OCI-LY3 (cell line): ENCODE results near the gene ITGAE.

ENCODE experiments used
- H2AFZ ChIP-seq: fragments of 200-600, 300-600 bp; shearing (Covaris generic); 2 replicates; pipeline ENCODE4 v1.6.0; 2014; ENCODE audit warnings: antibody characterized with exemption, low read depth, low read length
- H3K27ac ChIP-seq: fragments of 200-600, 300-600 bp; sonication (generic); 2 replicates; pipeline ENCODE4 v1.5.1; 2014; ENCODE audit warnings: mild to moderate bottlenecking, low read length, moderate library complexity, mixed read lengths
- H3K27me3 ChIP-seq: fragments of 200-600, 300-600 bp; sonication (generic); 2 replicates; pipeline ENCODE4 v1.6.1; 2014; ENCODE audit warnings: low read depth, low read length, mixed read lengths
- H3K36me3 ChIP-seq: fragments of 200-600, 300-600 bp; sonication (generic); replicated peaks from 2 replicates; pipeline ENCODE3; 2014; ENCODE audit warnings: low read depth, low read length, mixed read lengths
- H3K4me1 ChIP-seq: fragments of 300-600, 200-600 bp; sonication (generic); 2 replicates; pipeline ENCODE4 v1.6.1; 2014; ENCODE audit warnings: low read length, mixed read lengths
- H3K4me2 ChIP-seq: fragments of 200-600, 300-600 bp; sonication (generic); 2 replicates; pipeline ENCODE4 v1.6.1; 2014; ENCODE audit warnings: low read length, mixed read lengths
- H3K4me3 ChIP-seq: fragments of 300-600, 200-600 bp; sonication (generic); 2 replicates; pipeline ENCODE4 v1.5.1; 2014; ENCODE audit warnings: antibody characterized with exemption, mild to moderate bottlenecking, low read length, moderate library complexity
- H3K79me2 ChIP-seq: fragments of 300-600, 200-600 bp; shearing (Covaris generic); 2 replicates; pipeline ENCODE4 v1.6.1; 2014; ENCODE audit warnings: mild to moderate bottlenecking, low read length, mixed read lengths
- H3K9ac ChIP-seq: fragments of 300-600, 200-600 bp; shearing (Covaris generic); 2 replicates; pipeline ENCODE4 v1.6.0; 2014; ENCODE audit warnings: mild to moderate bottlenecking, low read length, moderate library complexity
- H3K9me3 ChIP-seq: fragments of 200-600, 300-600 bp; shearing (Covaris generic); 2 replicates; pipeline ENCODE4 v1.6.1; 2014; ENCODE audit warnings: low read length, mixed read lengths; ENCODE audit not compliant: insufficient read depth
- H4K20me1 ChIP-seq: fragments of 200-600, 300-600 bp; sonication (generic); 2 replicates; pipeline ENCODE4 v1.6.1; 2016; ENCODE audit warnings: low read length, mixed read lengths; ENCODE audit not compliant: insufficient read depth
- CTCF ChIP-seq: fragments of 200-600, 300-600 bp; sonication (generic); IDR thresholded peaks from 2 replicates; pipeline ENCODE4 v1.5.1; 2014; ENCODE audit warnings: antibody characterized with exemption, low read length, low read depth
- EZH2phosphoT487 ChIP-seq: fragments of 200-600 bp; shearing (Covaris generic); IDR thresholded peaks from 2 replicates; pipeline ENCODE4 v1.6.1; 2018; ENCODE audit warnings: antibody characterized with exemption, mixed run types, low read depth

The ITGAE gene

GRCh38 chr17:3763777-3764170 is 37.2 kb downstream of the ITGAE start:
- Histone ChIP-seq H3K79me2 (no peaks in the 10 kb centered on the region), H4K20me1 (no peaks in the 10 kb centered on the region), H3K27me3 (no peaks in the 10 kb centered on the region), H2AFZ (no peak overlapping the region), H3K9me3 (no peaks in the 10 kb centered on the region), H3K4me3 (no peak overlapping the region), H3K9ac (no peak overlapping the region), H3K36me3 (no peaks in the 10 kb centered on the region), H3K4me1 (peaks cover 4% of the 10 kb centered on the region; the same call in 1 of the 2 replicates), H3K4me2 (no peak overlapping the region), H3K27ac (no peak overlapping the region)
- TF ChIP-seq CTCF (no peak), EZH2phosphoT487 (no peak)

GRCh38 chr17:3762922-3763776 is 37.8 kb downstream of the ITGAE start:
- Histone ChIP-seq H3K4me3 (no peak overlapping the region), H3K79me2 (no peaks in the 10 kb centered on the region), H3K27ac (no peak overlapping the region), H3K36me3 (no peaks in the 10 kb centered on the region), H3K4me2 (no peak overlapping the region), H2AFZ (no peak overlapping the region), H3K9ac (no peak overlapping the region), H3K4me1 (peaks cover 4% of the 10 kb centered on the region; the same call in 1 of the 2 replicates), H4K20me1 (no peaks in the 10 kb centered on the region), H3K27me3 (no peaks in the 10 kb centered on the region), H3K9me3 (no peaks in the 10 kb centered on the region)
- no peak for TF ChIP-seq CTCF
- no peak for TF ChIP-seq EZH2phosphoT487

GRCh38 chr17:3761918-3762380 is 39.0 kb downstream of the ITGAE start:
- H2AFZ ChIP-seq: no peak overlapping the region
- H3K36me3 ChIP-seq: no peaks in the 10 kb centered on the region
- no peak overlapping the region for H3K9ac ChIP-seq
- H3K4me2 ChIP-seq: no peak overlapping the region
- peaks cover 4% of the 10 kb centered on the region; the same call in 1 of the 2 replicates for H3K4me1 ChIP-seq
- TF ChIP-seq EZH2phosphoT487 (no peak), CTCF (no peak)
- H4K20me1 ChIP-seq: no peaks in the 10 kb centered on the region
- no peaks in the 10 kb centered on the region for H3K9me3 ChIP-seq
- H3K4me3 ChIP-seq: no peak overlapping the region
- no peaks in the 10 kb centered on the region for H3K27me3 ChIP-seq
- no peaks in the 10 kb centered on the region for H3K79me2 ChIP-seq
- H3K27ac ChIP-seq: no peak overlapping the region

GRCh38 chr17:3761036-3761917 is 39.7 kb downstream of the ITGAE start:
- no peak overlapping the region for H3K27ac ChIP-seq
- no peaks in the 10 kb centered on the region for H3K36me3 ChIP-seq
- H3K9ac ChIP-seq: no peak overlapping the region
- no peaks in the 10 kb centered on the region for H3K27me3 ChIP-seq
- TF ChIP-seq CTCF (no peak), EZH2phosphoT487 (no peak)
- H3K4me2 ChIP-seq: no peak overlapping the region
- no peaks in the 10 kb centered on the region for H4K20me1 ChIP-seq
- H3K79me2 ChIP-seq: no peaks in the 10 kb centered on the region
- peaks cover 4% of the 10 kb centered on the region; the same call in 1 of the 2 replicates for H3K4me1 ChIP-seq
- no peak overlapping the region for H2AFZ ChIP-seq
- no peaks in the 10 kb centered on the region for H3K9me3 ChIP-seq
- H3K4me3 ChIP-seq: no peak overlapping the region
